ENCODE data around the gene CDKN1A.

GRCh38 chr6:36697481-36697903 lies 19.0 kb downstream of the CDKN1A start, which contains the start of gene RAB44:
- TF ChIP-seq CTCF (IDR thresholded peaks at IDR 0.05) (no peak), POLR2AphosphoS5 (IDR thresholded peaks at IDR 0.05) (no peak)
